Psoas muscle (tissue), 8 donors: ENCODE measurements around the gene U2SURP. TPM values are rescaled to one million over a fixed set of nuclear protein-coding genes. Genes with fewer than 3 reads are reported as not detected.

Experiments used
- ATAC-seq, 4 donors: fragments of 200-7000 bp; cut with Tn5 transposase; one replicate each; pipeline ENCODE4 v1.9.1; 2020; ENCODE audit warnings: moderate library complexity in 3 of 4, mild to moderate bottlenecking in 2 of 4
- DNase-seq, 2 donors: peaks; one replicate each; pipeline ENCODE4 v3.0.0-alpha.2; 2020
- H3K27ac ChIP-seq: fragments of 200-600 bp; one replicate; pipeline ENCODE4 v1.8.0; 2022
- H3K27me3 ChIP-seq, 3 donors: fragments of 200-600 bp in 1 of 3; one replicate each; pipeline versions ENCODE4 v1.6.1 to v1.8.0; 2013 to 2022; ENCODE audit warnings: low read length in 2 of 3, mild to moderate bottlenecking in 2 of 3, moderate library complexity in 1 of 3; ENCODE audit not compliant: insufficient read depth in 3 of 3
- H3K36me3 ChIP-seq, 2 donors: fragments of 200-600 bp in 1 of 2; one replicate each; pipeline versions ENCODE4 v1.6.1 to v1.8.0; 2013 to 2022; ENCODE audit warnings: low read depth in 1 of 2, mild to moderate bottlenecking in 1 of 2, moderate library complexity in 1 of 2; ENCODE audit not compliant: insufficient read depth in 1 of 2
- H3K4me1 ChIP-seq: fragments of 200-600 bp; one replicate; pipeline ENCODE4 v1.8.0; 2022
- H3K4me3 ChIP-seq: fragments of 200-600 bp; one replicate; pipeline ENCODE4 v1.8.0; 2022; ENCODE audit warnings: mild to moderate bottlenecking
- H3K9me3 ChIP-seq: fragments of 200-600 bp; one replicate; pipeline ENCODE4 v1.8.0; 2022
- WGBS, 3 donors: extraction: QIAGEN DNeasy Blood & Tissue Kit; methylation state at CpG; one replicate each; pipeline versions ENCODE4 v1.1.6 to v1.1.7; 2013; 5-methylcytosine and 5-hydroxymethylcytosine counted together
- intact Hi-C, 2 donors: fragments of 100-400 bp; cut with DNase I; formaldehyde crosslinking; loops; one replicate each; pipeline versions ENCODE4 v1.11.0 to v1.14.2; 2022
- polyA plus RNA-seq, 3 donors: library from polyadenylated mRNA; stranded (reverse); fragments of 200-250 nt; gene quantifications; one replicate each; pipeline ENCODE4 v1.2.3, GENCODE V29; 2013
- total RNA-seq, 4 donors: library from RNA; stranded (reverse); fragmentation: NEBNext Ultra II Directional in 2 of 4; extraction: Animal tissue kit (Norgen Biotek cat#: 25700) in 2 of 4; gene quantifications; one replicate each; pipeline versions ENCODE4 v1.2.1 to v1.2.4, GENCODE V29; 2021 to 2023
- TF ChIP-seq, protein P1 (sequence below): fragments of 200-600 bp; IDR thresholded peaks from one replicate; pipeline ENCODE4 v1.8.0; 2022; ENCODE audit warnings: antibody characterized with exemption
- donor health status: healthy with polysubstance abuse.
- donor health status: DM: no; HTN: no; CAD: no; lungs with moderate emphysema.
- donor health status: Bipolar disorder and iron deficiency.
- donor health status: healthy.
- donor health status: DM: yes; HTN: yes; CAD: no.
- donor health status: DM: no; HTN: no; CAD: no.
- donor health status: DM: no; HTN: no; CAD: no.
- donor health status: DM: yes; HTN: yes; CAD: no.

Gene U2SURP
- total and polyA plus RNA-seq, 7 donors = 20.5 to 69.3 (median 39.8) TPM

DNA sequence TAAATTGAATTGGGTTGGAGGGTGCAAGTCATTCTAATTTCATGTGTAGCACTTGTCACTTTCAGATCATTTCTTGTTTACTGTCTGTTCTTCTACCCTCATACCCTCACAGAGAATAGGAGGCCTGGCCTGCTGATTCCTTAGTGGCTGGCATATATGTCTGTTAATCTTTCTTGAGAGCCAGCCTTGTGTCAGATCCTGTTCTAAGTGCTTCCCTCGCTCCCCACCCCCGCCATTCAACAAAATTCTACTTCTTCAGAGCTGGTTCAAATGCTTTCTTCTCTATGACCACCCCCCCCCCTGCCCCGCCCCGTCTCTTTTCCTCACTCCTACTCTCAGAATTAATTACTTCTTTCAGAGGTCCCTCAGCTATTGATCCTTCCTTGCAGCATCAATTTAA lies 1.5 kb upstream of the U2SURP start:
- H3K4me1 ChIP-seq = peaks cover 32% of the 10 kb centered on the region
- no peaks in the 10 kb centered on the region for H3K27me3 ChIP-seq
- H3K4me3 ChIP-seq = peak overlapping the region; percentile 94
- intact Hi-C loops = loop anchor here (5.0 kb wide), 2 partner anchors 173 to 423 kb away; partner anchors contain the start of gene ATR (in 2 of the 2)
- DNase-seq (no peak), ATAC-seq (no peak)
- no peaks in the 10 kb centered on the region for H3K36me3 ChIP-seq
- peak overlapping the region; percentile 86 for H3K27ac ChIP-seq
- WGBS, 3 donors = 79 to 85% (median 80%) methylated on average over 4 of the region's 4 CpGs
- TF ChIP-seq, protein P1, sequence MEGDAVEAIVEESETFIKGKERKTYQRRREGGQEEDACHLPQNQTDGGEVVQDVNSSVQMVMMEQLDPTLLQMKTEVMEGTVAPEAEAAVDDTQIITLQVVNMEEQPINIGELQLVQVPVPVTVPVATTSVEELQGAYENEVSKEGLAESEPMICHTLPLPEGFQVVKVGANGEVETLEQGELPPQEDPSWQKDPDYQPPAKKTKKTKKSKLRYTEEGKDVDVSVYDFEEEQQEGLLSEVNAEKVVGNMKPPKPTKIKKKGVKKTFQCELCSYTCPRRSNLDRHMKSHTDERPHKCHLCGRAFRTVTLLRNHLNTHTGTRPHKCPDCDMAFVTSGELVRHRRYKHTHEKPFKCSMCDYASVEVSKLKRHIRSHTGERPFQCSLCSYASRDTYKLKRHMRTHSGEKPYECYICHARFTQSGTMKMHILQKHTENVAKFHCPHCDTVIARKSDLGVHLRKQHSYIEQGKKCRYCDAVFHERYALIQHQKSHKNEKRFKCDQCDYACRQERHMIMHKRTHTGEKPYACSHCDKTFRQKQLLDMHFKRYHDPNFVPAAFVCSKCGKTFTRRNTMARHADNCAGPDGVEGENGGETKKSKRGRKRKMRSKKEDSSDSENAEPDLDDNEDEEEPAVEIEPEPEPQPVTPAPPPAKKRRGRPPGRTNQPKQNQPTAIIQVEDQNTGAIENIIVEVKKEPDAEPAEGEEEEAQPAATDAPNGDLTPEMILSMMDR = no peak
- H3K9me3 ChIP-seq = no peaks in the 10 kb centered on the region

DNA sequence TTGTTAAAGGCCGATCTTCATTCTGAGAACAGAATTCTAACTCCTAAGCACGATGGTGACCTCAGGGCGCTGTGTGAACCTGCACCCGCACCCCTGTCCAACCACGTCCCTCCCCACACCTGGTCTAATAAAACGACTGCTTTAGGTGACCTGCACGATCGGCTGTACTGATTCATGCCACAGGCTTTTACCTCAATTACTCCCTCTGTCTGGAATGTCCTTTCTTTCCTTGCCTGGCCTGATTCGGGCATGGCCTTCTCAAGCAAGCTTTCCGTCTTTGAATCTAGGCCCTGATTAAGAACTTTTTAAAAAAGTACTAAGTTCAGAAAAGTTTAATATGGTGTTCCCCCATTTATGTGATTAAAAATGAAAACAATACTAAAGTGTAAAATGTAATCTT lies 842 bp upstream of the U2SURP start:
- 18 to 20% (median 19%) methylated on average over 10 of the region's 10 CpGs for WGBS, 3 donors
- Histone ChIP-seq H3K4me3 (peak overlapping the region; percentile 94), H3K27ac (peak overlapping the region; percentile 86), H3K36me3 (no peaks in the 10 kb centered on the region), H3K4me1 (peaks cover 38% of the 10 kb centered on the region), H3K27me3 (no peaks in the 10 kb centered on the region), H3K9me3 (no peaks in the 10 kb centered on the region)
- TF ChIP-seq, protein P1 = no peak
- DNase-seq (no peak), ATAC-seq (peak in 1 of 4 donors; percentile 25)
- intact Hi-C loops = loop anchor here (5.0 kb wide), 1 partner anchor 423 kb away; the partner anchor contains the start of gene ATR (in 2 of the 2)

DNA sequence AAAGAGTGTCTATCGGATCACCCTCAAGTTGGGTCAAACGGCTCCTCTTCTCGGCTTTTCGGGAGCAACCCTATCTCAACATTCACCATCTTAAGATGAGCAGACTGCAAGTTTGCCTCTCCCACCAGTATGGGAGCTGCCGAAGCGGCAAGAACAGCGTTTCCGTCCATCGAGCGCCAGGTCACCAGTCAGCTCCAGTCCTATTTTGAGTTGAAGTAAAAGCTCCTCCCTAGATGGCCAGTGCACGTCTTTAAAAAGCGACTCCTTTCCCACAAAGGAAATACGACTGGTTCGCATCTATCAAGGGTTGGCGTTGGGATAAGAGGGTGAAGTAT lies 369 bp upstream of the U2SURP start:
- no peaks in the 10 kb centered on the region for H3K36me3 ChIP-seq
- H3K27ac ChIP-seq = peak overlapping the region; percentile 86
- H3K9me3 ChIP-seq = no peaks in the 10 kb centered on the region
- ATAC-seq = peak in 3 of 4 donors; percentile 81 to 89 (median 87)
- TF ChIP-seq, protein P1 = peak; percentile 2
- WGBS, 3 donors = 0 to 1% (median 1%) methylated on average over 15 of the region's 15 CpGs
- H3K27me3 ChIP-seq = no peaks in the 10 kb centered on the region
- H3K4me3 ChIP-seq = peak overlapping the region; percentile 94
- peak; percentile 67 to 87 for DNase-seq
- intact Hi-C loops = loop anchor here (5.0 kb wide), 1 partner anchor 424 kb away; the partner anchor contains the start of gene ATR (in 2 of the 2)
- H3K4me1 ChIP-seq = peaks cover 43% of the 10 kb centered on the region

DNA sequence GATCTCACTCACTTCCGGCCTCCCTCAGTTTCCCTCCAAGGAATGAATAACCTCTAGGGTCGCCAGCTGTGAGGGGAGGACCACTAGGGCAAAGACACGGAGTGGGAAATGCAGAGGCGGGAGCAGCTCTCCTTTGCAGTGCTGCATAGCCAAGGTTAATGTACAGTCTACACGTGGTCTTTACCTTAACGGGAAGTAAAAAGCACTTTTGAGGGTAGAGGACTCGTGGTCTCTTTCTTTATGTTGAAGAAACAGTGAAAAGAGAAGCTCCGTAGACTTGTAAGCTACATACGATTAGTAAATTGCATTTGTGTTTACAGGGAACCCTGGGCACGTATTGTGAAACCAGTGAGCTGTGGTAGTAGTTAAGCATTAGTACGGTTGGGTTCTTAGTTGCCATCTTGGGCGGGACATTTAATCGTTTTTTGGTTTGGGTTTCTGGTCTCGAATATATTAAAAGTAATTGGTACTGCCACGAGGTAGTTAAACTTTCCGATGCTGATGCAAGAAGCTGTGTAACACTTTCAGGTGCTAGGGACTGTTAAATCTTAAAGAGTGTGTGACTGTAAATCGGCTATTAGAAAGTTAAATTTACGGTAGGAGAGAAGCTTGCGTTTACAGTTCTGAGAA lies 828 bp downstream of the U2SURP start:
- Histone ChIP-seq H3K36me3 (no peaks in the 10 kb centered on the region), H3K4me1 (peaks cover 54% of the 10 kb centered on the region), H3K27ac (peak overlapping the region; percentile 86), H3K4me3 (peak overlapping the region; percentile 94), H3K9me3 (no peaks in the 10 kb centered on the region), H3K27me3 (no peaks in the 10 kb centered on the region)
- ATAC-seq (peak in 2 of 4 donors; percentile 2 to 19), DNase-seq (no peak)
- intact Hi-C loops = loop anchor here (5.0 kb wide), 1 partner anchor 425 kb away; the partner anchor contains the start of gene ATR (in 2 of the 2)
- TF ChIP-seq, protein P1 = no peak
- 1% methylated on average over 19 of the region's 19 CpGs for WGBS, 3 donors
